HepG2 (cell line): Measurements from ENCODE around the gene PCDHGA2. TPM values are rescaled to one million over a fixed set of nuclear protein-coding genes. Genes with fewer than 3 reads are reported as not detected.

Experiments
- FOXA3 ChIP-seq: IDR thresholded peaks from 2 replicates; pipeline ENCODE4 v1.6.1; 2016; ENCODE audit warnings: missing genetic modification reagents, missing compliant biosample characterization
- NONO ChIP-seq, 2 experiments: fragments of 450-650 bp in 1 of 2; sonication (generic) in 1 of 2; formaldehyde crosslinking in 1 of 2; IDR thresholded peaks in 1 of 2; conservative IDR thresholded peaks in 1 of 2; 2 replicates each; pipeline versions ENCODE4 v1.6.1 to v1.8.0; 2017 to 2022; ENCODE audit warnings: mild to moderate bottlenecking in 1 of 2, missing genetic modification reagents in 1 of 2, moderate library complexity in 1 of 2
- ZBTB40 ChIP-seq, 2 experiments: fragments of 450-650 bp in 1 of 2; sonication (generic) in 1 of 2; formaldehyde crosslinking in 1 of 2; IDR thresholded peaks; 2 replicates each; pipeline versions ENCODE4 v1.6.1 to v1.8.0; 2016 to 2022; ENCODE audit warnings: antibody characterized with exemption in 1 of 2, mild to moderate bottlenecking in 1 of 2, missing genetic modification reagents in 1 of 2
- ZNF382 ChIP-seq: sonication (generic); formaldehyde crosslinking; IDR thresholded peaks from 2 replicates; pipeline ENCODE4 v1.5.0; 2020; ENCODE audit warnings: missing genetic modification reagents, mild to moderate bottlenecking, borderline replicate concordance
- ZNF407 ChIP-seq: sonication (generic); formaldehyde crosslinking; IDR thresholded peaks from one replicate; pipeline ENCODE4 v1.5.1; 2020; ENCODE audit warnings: mild to moderate bottlenecking, missing genetic modification reagents; ENCODE audit errors: not compliant biosample characterization
- ZNF431 ChIP-seq: sonication (generic); formaldehyde crosslinking; IDR thresholded peaks from 2 replicates; pipeline ENCODE4 v1.9.0; 2022; ENCODE audit warnings: missing genetic modification reagents, low read depth, mild to moderate bottlenecking, borderline replicate concordance
- polyA plus RNA-seq, 8 experiments: library from polyadenylated mRNA; depleted of rRNA in 3 of 8; stranded (reverse) in 7 of 8; unstranded in 1 of 8; fragments of >200 nt; fragmentation: Illumina TruSeq in 4 of 8; extraction: Trizol in 4 of 8; gene quantifications; 2 replicates each; pipeline versions ENCODE4 v1.2.1 to v1.2.3, GENCODE V29; 2011 to 2016; ENCODE audit warnings: low read depth in 4 of 8, missing spikeins in 1 of 8, mixed read lengths in 1 of 8; ENCODE audit not compliant: insufficient read depth in 1 of 8
- total RNA-seq, 5 experiments: library from RNA; depleted of rRNA; stranded (reverse); fragments of >200 nt; fragmentation: Illumina TruSeq; extraction: Trizol; gene quantifications; 2 replicates each; pipeline ENCODE4 v1.2.3, GENCODE V29; 2016; ENCODE audit warnings: low read depth in 1 of 5

PCDHGA2 gene
- total and polyA plus RNA-seq, 2 of the 13 experiments (the other 11 are each of a cell fraction or from before 2014, with no cell fraction given) = 0.04 to 0.11 TPM

DNA sequence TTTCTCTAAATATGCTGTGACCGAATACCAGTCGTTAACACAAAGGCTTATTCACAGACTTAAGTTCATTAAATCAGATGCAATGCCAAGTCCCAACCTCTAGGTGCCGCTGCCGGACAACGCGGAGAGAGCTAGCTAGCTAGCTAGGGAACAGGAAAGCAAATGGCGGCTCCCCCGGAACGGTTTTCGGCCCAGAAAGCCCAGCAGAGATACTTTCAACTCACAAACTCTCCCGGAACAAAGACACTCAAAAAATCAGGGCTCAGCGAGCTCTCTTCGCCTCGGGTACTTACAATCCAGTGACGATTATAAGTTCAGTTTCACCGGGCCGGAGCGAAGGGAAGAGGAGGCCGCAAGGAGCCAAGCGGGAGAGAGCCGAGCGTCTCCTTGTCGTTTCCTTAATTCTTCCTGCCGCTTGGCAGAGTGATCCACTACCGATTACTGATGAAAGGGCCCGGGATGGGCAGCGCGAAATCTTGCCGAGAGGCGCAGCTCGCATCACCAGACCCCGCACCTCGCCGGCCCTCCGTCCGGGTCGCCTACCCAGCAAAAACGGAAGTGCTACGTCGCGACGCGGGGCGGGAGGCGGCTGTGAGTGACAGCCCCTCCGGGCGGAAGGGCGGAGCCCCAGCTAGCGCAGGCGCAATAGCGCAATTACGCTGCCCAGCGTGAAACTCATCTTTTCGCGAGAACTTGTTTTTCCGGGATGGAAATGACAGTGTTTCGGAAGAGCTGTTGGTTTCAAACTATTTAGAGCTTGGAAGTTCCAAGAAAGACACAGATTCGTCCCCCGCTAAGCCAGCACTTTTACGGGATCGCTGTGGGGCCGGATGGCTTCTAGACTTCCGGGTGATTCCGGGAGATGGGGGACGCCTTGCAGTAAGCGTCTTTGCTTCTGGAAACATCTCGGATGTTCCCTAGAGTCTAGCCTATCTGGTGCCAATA, 18.1 kb upstream of the PCDHGA2 start, which contains the start of gene TAF7 (continued):
- TF ChIP-seq ZBTB40 (IDR thresholded peaks at IDR 0.05) (no peak; the same call in 1 of the 2 replicates), ZBTB40 (CRISPR knock-in tag; IDR thresholded peaks at IDR 0.05) (peak; percentile 79), ZNF431 (CRISPR knock-in tag) (0 out of 2 replicates have a peak, but pooled peaks have one; percentile 11), FOXA3 (CRISPR knock-in tag) (0 out of 2 replicates have a peak, but pooled peaks have one; percentile 26), NONO (IDR thresholded peaks at IDR 0.05) (no peak), NONO (CRISPR knock-in tag; conservative IDR thresholded peaks at IDR 0.05) (peak; percentile 88), ZNF407 (CRISPR knock-in tag) (peak; percentile 87), ZNF382 (no peak)
